ENCODE results near the gene PSMC1. TPM values are rescaled to one million over a fixed set of nuclear protein-coding genes. Genes with fewer than 3 reads are reported as not detected.

The PSMC1 gene
- total RNA-seq, 1 experiment from 2014 or later = 132 TPM

DNA sequence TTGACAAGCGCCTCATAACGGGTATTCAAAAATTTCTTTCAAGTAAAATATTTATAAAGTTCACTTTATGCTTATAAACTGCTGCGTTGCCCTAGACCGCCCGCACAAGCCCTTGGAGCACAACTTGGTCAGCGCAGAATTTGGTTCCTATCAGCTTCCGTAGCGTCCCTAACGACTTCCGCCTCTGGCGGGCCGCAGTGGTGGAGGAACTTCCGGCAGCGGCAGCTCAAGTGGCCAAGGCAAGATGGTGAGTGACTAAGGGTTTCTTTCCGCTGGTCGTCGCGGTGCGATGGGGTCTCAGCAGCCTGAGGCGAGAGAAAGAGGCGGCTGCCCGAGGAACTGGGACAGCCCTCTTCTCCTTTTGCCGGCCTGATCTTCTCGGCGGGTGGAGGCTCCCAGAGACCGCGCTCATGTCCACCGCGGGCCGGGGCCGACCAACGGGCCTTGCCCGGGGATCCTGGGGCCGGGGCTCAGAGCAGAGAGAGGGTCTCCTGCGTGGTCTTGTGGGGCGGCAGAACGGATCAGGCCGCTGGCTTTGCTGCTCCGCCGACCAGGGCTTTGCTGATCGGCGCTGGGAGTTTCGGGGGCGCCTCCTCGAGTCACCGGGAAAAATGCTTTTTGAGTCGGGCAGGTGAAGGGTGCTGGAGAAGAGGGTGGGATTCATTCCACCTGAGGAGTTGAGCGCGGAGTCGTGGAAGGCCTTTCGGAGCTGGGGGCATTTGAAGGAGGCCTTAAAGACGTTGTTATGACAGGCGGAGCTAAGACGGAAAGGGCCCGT lies at the start of gene PSMC1 (continued):
- TF ChIP-seq, protein P1, sequence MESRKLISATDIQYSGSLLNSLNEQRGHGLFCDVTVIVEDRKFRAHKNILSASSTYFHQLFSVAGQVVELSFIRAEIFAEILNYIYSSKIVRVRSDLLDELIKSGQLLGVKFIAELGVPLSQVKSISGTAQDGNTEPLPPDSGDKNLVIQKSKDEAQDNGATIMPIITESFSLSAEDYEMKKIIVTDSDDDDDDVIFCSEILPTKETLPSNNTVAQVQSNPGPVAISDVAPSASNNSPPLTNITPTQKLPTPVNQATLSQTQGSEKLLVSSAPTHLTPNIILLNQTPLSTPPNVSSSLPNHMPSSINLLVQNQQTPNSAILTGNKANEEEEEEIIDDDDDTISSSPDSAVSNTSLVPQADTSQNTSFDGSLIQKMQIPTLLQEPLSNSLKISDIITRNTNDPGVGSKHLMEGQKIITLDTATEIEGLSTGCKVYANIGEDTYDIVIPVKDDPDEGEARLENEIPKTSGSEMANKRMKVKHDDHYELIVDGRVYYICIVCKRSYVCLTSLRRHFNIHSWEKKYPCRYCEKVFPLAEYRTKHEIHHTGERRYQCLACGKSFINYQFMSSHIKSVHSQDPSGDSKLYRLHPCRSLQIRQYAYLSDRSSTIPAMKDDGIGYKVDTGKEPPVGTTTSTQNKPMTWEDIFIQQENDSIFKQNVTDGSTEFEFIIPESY (IDR thresholded peaks at IDR 0.05; ENCODE audit: extremely low read depth, insufficient replicate concordance, low read length) = peak; percentile 73
- TF ChIP-seq EGR1 (IDR thresholded peaks at IDR 0.05; ENCODE audit: low read depth) (no peak), CBX3 (IDR thresholded peaks at IDR 0.05; ENCODE audit: low read depth) (peak; percentile 64; the same call in 1 of the 2 replicates), SIN3A (IDR thresholded peaks at IDR 0.05; ENCODE audit: low read depth) (peak; percentile 58; the same call in 1 of the 2 replicates), FOSL1 (IDR thresholded peaks at IDR 0.05; ENCODE audit: low read depth) (no peak), TCF7L2 (IDR thresholded peaks at IDR 0.05; ENCODE audit: borderline replicate concordance, extremely low read depth, insufficient read depth, insufficient read length) (peak; percentile 14)

DNA sequence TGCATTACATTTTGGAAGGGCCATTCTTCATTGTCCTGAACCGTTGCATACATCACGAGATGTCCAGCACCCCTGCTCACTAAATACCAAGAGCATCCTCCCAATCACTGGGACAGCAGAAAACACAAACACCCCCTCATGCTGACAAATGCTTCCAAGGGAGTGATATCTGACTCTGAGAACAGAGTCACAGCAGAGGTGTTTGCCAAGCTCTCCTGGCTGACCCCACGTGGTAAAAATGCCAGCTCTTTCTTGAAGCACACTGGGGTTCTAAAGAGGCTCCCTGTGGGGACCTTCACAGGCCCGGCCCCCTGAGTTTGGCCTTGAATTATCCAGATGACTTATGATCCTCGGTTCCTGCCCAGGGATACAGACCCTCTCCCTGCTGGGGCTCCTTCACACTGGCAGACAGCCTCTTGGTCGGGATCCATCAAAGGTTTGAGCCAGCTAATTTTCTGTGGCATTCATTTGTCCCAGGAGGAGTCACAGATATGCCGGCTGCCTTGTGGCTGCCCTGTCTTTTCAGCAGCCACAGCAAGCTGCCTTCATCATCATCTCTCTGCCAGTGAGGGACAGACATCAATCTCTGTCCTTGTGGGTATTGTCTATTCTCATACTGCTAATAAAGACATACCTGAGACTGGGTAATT lies 43.1 kb upstream of the PSMC1 start:
- BruUV-seq (replicated peaks) = no TSS peak
- CTCF ChIA-PET = no interaction called here
- intact Hi-C loops (cut with micrococcal nuclease) = no loop called here
- no peak overlapping the region for H2AFZ ChIP-seq (ENCODE audit: low read depth, low read length, poor library complexity, severe bottlenecking)
- no peak overlapping the region for H3K4me2 ChIP-seq (ENCODE audit: low read length)
- H3K9ac ChIP-seq (ENCODE audit: low read length) = no peak overlapping the region
- no peaks in the 10 kb centered on the region for H4K20me1 ChIP-seq (ENCODE audit: insufficient read depth)
- no peak overlapping the region for H3K4me3 ChIP-seq (replicated peaks in 1 of 2; ENCODE audit: low read depth in 1 of 2, low read length in 2 of 2)
- H3K27me3 ChIP-seq (ENCODE audit: insufficient read depth, low read length) = no peaks in the 10 kb centered on the region
- POLR2A ChIA-PET = no interaction called here
- H3K9me3 ChIP-seq (ENCODE audit: control insufficient read depth in 1 of 2, insufficient read depth in 1 of 2, low read depth in 1 of 2, low read length in 2 of 2) = no peaks in the 10 kb centered on the region
- no peak for ATAC-seq
- H3K36me3 ChIP-seq (ENCODE audit: control insufficient read depth in 1 of 2, insufficient read depth in 2 of 2, low read length in 2 of 2) = no peaks in the 10 kb centered on the region
- H3K4me1 ChIP-seq (ENCODE audit: control insufficient read depth in 1 of 2, insufficient read depth in 2 of 2, low read length in 2 of 2) = no peaks in the 10 kb centered on the region
- DNase-seq (ENCODE audit: low read depth, low spot score) = no peak
- RAD21 ChIA-PET (ENCODE audit: low non-redundant PET in 1 of 2, low total read pairs in 2 of 2, uncharacterized antibody in 2 of 2, unreplicated experiment in 2 of 2) = no interaction called here
- H3K9me2 ChIP-seq (ENCODE audit: insufficient read depth) = no peaks in the 10 kb centered on the region
- no peak for TF ChIP-seq EZH2phosphoT487 (IDR thresholded peaks at IDR 0.05; ENCODE audit: borderline replicate concordance)
- TF ChIP-seq, protein P2, sequence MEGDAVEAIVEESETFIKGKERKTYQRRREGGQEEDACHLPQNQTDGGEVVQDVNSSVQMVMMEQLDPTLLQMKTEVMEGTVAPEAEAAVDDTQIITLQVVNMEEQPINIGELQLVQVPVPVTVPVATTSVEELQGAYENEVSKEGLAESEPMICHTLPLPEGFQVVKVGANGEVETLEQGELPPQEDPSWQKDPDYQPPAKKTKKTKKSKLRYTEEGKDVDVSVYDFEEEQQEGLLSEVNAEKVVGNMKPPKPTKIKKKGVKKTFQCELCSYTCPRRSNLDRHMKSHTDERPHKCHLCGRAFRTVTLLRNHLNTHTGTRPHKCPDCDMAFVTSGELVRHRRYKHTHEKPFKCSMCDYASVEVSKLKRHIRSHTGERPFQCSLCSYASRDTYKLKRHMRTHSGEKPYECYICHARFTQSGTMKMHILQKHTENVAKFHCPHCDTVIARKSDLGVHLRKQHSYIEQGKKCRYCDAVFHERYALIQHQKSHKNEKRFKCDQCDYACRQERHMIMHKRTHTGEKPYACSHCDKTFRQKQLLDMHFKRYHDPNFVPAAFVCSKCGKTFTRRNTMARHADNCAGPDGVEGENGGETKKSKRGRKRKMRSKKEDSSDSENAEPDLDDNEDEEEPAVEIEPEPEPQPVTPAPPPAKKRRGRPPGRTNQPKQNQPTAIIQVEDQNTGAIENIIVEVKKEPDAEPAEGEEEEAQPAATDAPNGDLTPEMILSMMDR (IDR thresholded peaks at IDR 0.05 in 2 of 3, conservative IDR thresholded peaks at IDR 0.05 in 1 of 3; ENCODE audit: borderline replicate concordance in 1 of 3, insufficient read depth in 1 of 3, low read depth in 2 of 3, low read length in 2 of 3) = no peak
- no peaks in the 10 kb centered on the region for H3K79me2 ChIP-seq (ENCODE audit: insufficient read depth, low read length)
- no peak overlapping the region for H3K27ac ChIP-seq (ENCODE audit: low read depth, low read length)
